ENCODE results near the gene FARP1.
"Not testable (repeated sequence)": the region's sequence is repeated elsewhere in the genome, so short reads cannot be mapped to it uniquely, and the experiment has no call there.

- TF ChIP-seq CTCF, PHF21A (CRISPR knock-in tag; IDR thresholded peaks at IDR 0.05): not testable (repeated sequence)
Observed at GRCh38 chr13:98230762-98231161, 87.9 kb downstream of the FARP1 start.

Measured in HepG2 (cell line).